Naive B cell (primary cell): ENCODE results near the gene CCNY. TPM values are rescaled to one million over a fixed set of nuclear protein-coding genes. Genes with fewer than 3 reads are reported as not detected.
A peak's percentile ranks its signal among the peaks of the same experiment; 100 is the strongest.
"Not testable (repeated sequence)": the region's sequence is repeated elsewhere in the genome, so short reads cannot be mapped to it uniquely, and the experiment has no call there.

ENCODE experiments used
- ATAC-seq, 2 donors: fragments of 150-1000 bp; cut with Tn5 transposase; 2 replicates each; pipeline ENCODE4 v1.10.0; 2021; ENCODE audit warnings: low read depth in 2 of 2, mild to moderate bottlenecking in 2 of 2, moderate library complexity in 2 of 2
- DNase-seq: peaks from one replicate; pipeline ENCODE4 v3.0.0; 2022
- H3K27ac Mint-ChIP-seq, 6 donors: one replicate each; pipeline ENCODE4 v1.8.0; 2020 to 2022; ENCODE audit warnings: mild to moderate bottlenecking in 6 of 6, mixed read lengths in 6 of 6, moderate library complexity in 5 of 6, inconsistent platforms in 2 of 6
- H3K27me3 Mint-ChIP-seq, 3 donors: one replicate each; pipeline ENCODE4 v1.8.0; 2021 to 2022; ENCODE audit warnings: mixed read lengths in 3 of 3, mild to moderate bottlenecking in 1 of 3
- H3K36me3 Mint-ChIP-seq, 2 donors: one replicate each; pipeline ENCODE4 v1.8.0; 2020 to 2022; ENCODE audit warnings: mixed read lengths in 2 of 2, inconsistent platforms in 1 of 2, mild to moderate bottlenecking in 1 of 2
- H3K4me1 Mint-ChIP-seq, 3 donors: one replicate each; pipeline ENCODE4 v1.8.0; 2020 to 2022; ENCODE audit warnings: mixed read lengths in 3 of 3, inconsistent platforms in 1 of 3, mild to moderate bottlenecking in 1 of 3, moderate library complexity in 1 of 3
- H3K4me3 Mint-ChIP-seq, 8 donors: one replicate each; pipeline ENCODE4 v1.8.0; 2020 to 2022; ENCODE audit warnings: mild to moderate bottlenecking in 8 of 8, mixed read lengths in 8 of 8, moderate library complexity in 8 of 8, inconsistent platforms in 2 of 8
- H3K9me3 Mint-ChIP-seq, 7 donors: one replicate each; pipeline ENCODE4 v1.8.0; 2020 to 2022; ENCODE audit warnings: mixed read lengths in 7 of 7, mild to moderate bottlenecking in 5 of 7, inconsistent platforms in 2 of 7, moderate library complexity in 1 of 7
- polyA plus RNA-seq, 6 donors: library from polyadenylated mRNA; unstranded; fragments of 300-500 nt; fragmentation: Illumina TruSeq; gene quantifications; one replicate each; pipeline ENCODE4 v1.2.3, GENCODE V29; 2021; ENCODE audit warnings: low read depth in 6 of 6

CCNY gene
- polyA plus RNA-seq, 6 donors from 2014 or later = 9.4 to 27.7 (median 13.6) TPM

DNA sequence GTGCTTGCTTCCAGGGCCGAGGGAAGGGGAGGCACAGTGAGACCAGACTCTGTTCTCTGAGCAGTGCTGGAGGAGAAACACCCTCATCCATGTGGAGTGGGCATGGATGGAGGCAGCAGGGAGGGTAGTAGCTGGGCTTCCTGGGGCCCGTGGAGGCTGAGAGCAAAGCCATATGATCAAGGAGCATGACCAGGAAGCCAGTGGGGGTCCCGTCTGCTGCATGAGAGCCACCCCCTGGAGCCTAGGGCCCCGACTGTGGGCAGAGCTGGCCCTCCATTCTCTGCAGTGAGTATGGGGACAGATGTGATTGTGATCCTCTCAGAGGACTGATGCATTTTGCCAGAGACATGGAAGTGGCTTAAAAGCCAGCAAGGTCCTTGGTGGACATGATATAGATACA, 61.6 kb downstream of the CCNY start:
- no peaks in the 10 kb centered on the region for H3K36me3 Mint-ChIP-seq
- peak overlapping the region in 2 of 6 donors; percentile 20 to 40 for H3K27ac Mint-ChIP-seq
- DNase-seq (no peak), ATAC-seq (no peak)
- no peaks in the 10 kb centered on the region for H3K27me3 Mint-ChIP-seq
- H3K4me1 Mint-ChIP-seq = peaks cover 55 to 69% (median 62%) of the 10 kb centered on the region in 3 donors
- peak overlapping the region in 1 of 8 donors; percentile 10 for H3K4me3 Mint-ChIP-seq
- H3K9me3 Mint-ChIP-seq = no peaks in the 10 kb centered on the region

- peak overlapping the region in 2 of 6 donors; percentile 40 to 48 for H3K27ac Mint-ChIP-seq
- H3K4me1 Mint-ChIP-seq = peaks cover 51 to 65% (median 58%) of the 10 kb centered on the region in 3 donors
- H3K4me3 Mint-ChIP-seq = peak overlapping the region in 1 of 8 donors; percentile 10
- no peak for ATAC-seq
- no peaks in the 10 kb centered on the region for H3K9me3 Mint-ChIP-seq
- no peaks in the 10 kb centered on the region for H3K27me3 Mint-ChIP-seq
- H3K36me3 Mint-ChIP-seq = no peaks in the 10 kb centered on the region
- DNase-seq = no peak
These were observed 62.0 kb downstream of the CCNY start for GRCh38 chr10:35398355-35398754.

GRCh38 chr10:35398908-35399307, 62.6 kb downstream of the CCNY start:
- peaks cover 48 to 61% (median 56%) of the 10 kb centered on the region in 3 donors for H3K4me1 Mint-ChIP-seq
- DNase-seq (no peak), ATAC-seq (no peak)
- H3K36me3 Mint-ChIP-seq = no peaks in the 10 kb centered on the region
- no peaks in the 10 kb centered on the region for H3K9me3 Mint-ChIP-seq
- H3K4me3 Mint-ChIP-seq = peak overlapping the region in 4 of 8 donors; percentile 13 to 37 (median 34)
- H3K27ac Mint-ChIP-seq = peak overlapping the region in 4 of 6 donors; percentile 30 to 95 (median 60)
- no peaks in the 10 kb centered on the region for H3K27me3 Mint-ChIP-seq

GRCh38 chr10:35399414-35400009, 63.2 kb downstream of the CCNY start:
- Mint-ChIP-seq H3K36me3 (no peaks in the 10 kb centered on the region), H3K4me1 (peaks cover 48 to 55% (median 54%) of the 10 kb centered on the region in 3 donors), H3K4me3 (peak overlapping the region in 7 of 8 donors; percentile 13 to 66 (median 33)), H3K27me3 (no peaks in the 10 kb centered on the region), H3K9me3 (no peaks in the 10 kb centered on the region), H3K27ac (peak overlapping the region in 5 of 6 donors; percentile 23 to 95 (median 48))
- DNase-seq = no peak
- ATAC-seq = no peak

DNA sequence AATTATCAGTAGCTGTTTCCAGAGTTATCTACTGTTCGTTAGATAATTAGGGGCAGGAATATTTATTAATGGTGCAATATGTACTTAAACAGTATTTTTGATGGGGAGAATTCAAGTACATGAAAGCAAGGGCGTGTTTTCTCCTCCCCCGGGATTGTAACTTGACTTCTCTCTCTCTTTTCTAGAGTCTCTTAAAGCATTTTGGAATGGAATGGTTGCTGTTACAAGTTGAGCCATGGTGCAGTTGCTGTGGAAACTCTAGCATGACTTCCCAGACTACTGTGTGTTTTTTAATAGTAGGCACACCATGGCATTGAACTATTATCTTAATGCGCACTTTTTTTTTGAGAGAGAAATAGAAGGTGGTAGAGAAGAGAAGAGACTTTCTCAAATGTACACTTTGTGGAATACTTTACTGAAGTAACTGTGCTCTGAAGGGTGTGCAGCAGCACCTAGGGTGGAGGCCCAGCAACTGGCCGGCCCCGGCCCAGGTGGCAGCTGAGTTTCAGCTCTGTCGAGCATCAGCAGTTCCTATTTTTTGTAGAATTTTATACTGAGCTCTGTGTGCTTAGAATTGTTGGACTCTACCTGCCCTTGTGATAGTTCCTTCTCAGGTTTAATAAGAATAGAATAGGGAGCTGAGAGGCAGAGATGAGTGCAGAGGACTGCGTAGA, 64.4 kb downstream of the CCNY start:
- H3K27me3 Mint-ChIP-seq = no peaks in the 10 kb centered on the region
- H3K4me3 Mint-ChIP-seq = peak overlapping the region in 1 of 8 donors; percentile 18
- ATAC-seq (peak; percentile 91), DNase-seq (peak; percentile 25)
- no peaks in the 10 kb centered on the region for H3K36me3 Mint-ChIP-seq
- H3K4me1 Mint-ChIP-seq = peaks cover 40 to 44% (median 43%) of the 10 kb centered on the region in 3 donors
- H3K27ac Mint-ChIP-seq = peak overlapping the region in 2 of 6 donors; percentile 14 to 15
- no peaks in the 10 kb centered on the region for H3K9me3 Mint-ChIP-seq

- H3K36me3 Mint-ChIP-seq, H3K4me3 Mint-ChIP-seq, H3K9me3 Mint-ChIP-seq, H3K27ac Mint-ChIP-seq, ATAC-seq, H3K27me3 Mint-ChIP-seq, DNase-seq: not testable (repeated sequence)
- peaks cover 32 to 34% (median 32%) of the 10 kb centered on the region in 3 donors for H3K4me1 Mint-ChIP-seq
These were observed 67.2 kb downstream of the CCNY start for GRCh38 chr10:35403491-35403890.

DNA sequence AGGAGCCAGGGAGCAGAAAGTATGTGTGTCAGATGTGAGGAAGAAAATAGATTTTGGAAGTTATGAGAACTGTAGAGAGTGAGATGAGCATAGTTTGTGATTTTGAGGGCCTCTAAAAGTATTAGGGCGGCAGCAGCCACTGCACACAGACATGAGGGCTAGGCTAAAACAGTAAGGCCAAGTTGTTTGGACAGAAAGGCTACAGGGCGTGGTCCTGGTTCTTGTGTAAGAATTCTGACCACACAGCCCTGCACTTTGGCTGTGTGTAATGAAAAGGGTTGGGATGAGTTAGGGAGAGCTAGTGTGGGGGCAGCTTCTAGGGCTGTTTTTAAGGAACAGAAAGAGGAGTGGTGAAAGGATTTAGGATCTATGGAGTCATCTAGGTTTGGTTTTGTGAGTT, 67.8 kb downstream of the CCNY start:
- not testable (repeated sequence) for ATAC-seq, DNase-seq, H3K27ac Mint-ChIP-seq, H3K4me3 Mint-ChIP-seq, H3K36me3 Mint-ChIP-seq, H3K9me3 Mint-ChIP-seq, H3K27me3 Mint-ChIP-seq
- peaks cover 29 to 34% (median 30%) of the 10 kb centered on the region in 3 donors for H3K4me1 Mint-ChIP-seq

GRCh38 chr10:35406003-35406630, 69.8 kb downstream of the CCNY start:
- ATAC-seq, H3K27me3 Mint-ChIP-seq, H3K27ac Mint-ChIP-seq, H3K9me3 Mint-ChIP-seq, H3K36me3 Mint-ChIP-seq, H3K4me3 Mint-ChIP-seq, DNase-seq: not testable (repeated sequence)
- peaks cover 36 to 41% (median 38%) of the 10 kb centered on the region in 3 donors for H3K4me1 Mint-ChIP-seq

DNA sequence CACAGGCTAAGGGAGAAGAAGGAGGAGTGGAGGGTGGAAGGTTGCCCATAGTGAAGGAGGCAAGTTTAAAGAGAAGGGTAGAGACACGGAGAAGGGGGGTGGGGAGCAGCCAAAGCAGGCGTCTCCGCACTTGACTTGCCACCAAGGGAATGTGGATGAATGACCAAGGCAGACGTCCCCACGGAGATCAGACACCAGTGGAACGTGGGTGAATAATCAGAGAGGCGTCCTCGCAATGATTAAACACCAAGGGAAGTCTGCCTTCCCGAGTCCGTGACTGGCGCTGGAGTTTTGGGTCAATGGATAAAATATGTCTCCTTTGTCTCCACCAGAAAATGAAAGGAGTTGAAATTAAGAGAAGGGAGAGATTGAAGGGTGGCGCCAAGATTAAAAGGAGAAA, 71.4 kb downstream of the CCNY start:
- not testable (repeated sequence) for H3K27me3 Mint-ChIP-seq, H3K36me3 Mint-ChIP-seq, ATAC-seq, DNase-seq, H3K4me3 Mint-ChIP-seq, H3K9me3 Mint-ChIP-seq
- H3K4me1 Mint-ChIP-seq = peaks cover 36 to 42% (median 38%) of the 10 kb centered on the region in 3 donors
- H3K27ac Mint-ChIP-seq = peak overlapping the region in 4 of 6 donors; percentile 10 to 56 (median 45)

DNA sequence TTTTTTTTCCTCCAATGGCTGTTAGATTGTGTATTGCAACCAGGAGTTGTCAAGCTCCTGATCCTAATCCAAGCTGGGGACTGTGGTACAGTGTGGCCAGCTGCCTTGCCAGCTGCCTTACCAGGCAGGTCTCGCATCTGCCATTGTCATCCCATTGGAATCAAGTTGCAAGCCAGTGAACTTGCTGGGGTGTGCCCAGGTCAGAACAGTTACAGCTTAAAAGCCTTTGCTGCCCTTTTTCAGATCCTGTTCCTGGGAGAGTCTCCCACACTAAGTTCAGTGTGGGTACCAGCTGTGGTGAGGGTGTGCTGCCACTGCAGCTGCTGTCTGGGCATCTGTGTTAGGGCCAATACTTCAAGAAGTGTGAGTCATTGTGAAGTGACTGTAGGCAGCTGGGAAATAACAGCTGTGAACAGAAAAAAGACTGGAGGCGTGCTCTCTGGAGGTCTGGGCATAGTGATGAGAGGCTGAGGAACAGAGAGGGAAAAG, 72.8 kb downstream of the CCNY start:
- no peaks in the 10 kb centered on the region for H3K27me3 Mint-ChIP-seq
- H3K4me1 Mint-ChIP-seq = peaks cover 37 to 44% (median 40%) of the 10 kb centered on the region in 3 donors
- H3K9me3 Mint-ChIP-seq = no peaks in the 10 kb centered on the region
- no peaks in the 10 kb centered on the region for H3K36me3 Mint-ChIP-seq
- H3K4me3 Mint-ChIP-seq = no peak overlapping the region
- ATAC-seq (no peak), DNase-seq (no peak)
- H3K27ac Mint-ChIP-seq = peak overlapping the region in 5 of 6 donors; percentile 3 to 79 (median 43)

DNA sequence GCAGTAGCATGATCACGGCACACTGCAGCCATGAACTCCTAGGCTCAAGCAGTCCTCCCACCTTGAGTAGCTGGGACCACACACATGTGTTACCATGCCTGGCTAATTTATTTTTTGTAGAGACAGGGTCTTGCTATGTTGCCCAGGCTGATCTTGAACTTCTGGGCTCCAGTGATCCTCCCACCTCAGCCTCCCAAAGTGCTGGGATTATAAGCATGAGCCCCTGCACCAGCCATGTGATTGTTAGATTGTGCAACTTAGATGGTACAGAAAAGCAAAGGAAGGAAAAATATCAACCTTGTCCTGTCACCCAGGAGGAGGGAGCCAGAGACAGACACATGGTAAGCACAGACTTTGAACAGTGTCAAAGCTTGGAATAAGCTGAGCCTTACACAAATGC, 73.5 kb downstream of the CCNY start:
- no peak for DNase-seq

DNA sequence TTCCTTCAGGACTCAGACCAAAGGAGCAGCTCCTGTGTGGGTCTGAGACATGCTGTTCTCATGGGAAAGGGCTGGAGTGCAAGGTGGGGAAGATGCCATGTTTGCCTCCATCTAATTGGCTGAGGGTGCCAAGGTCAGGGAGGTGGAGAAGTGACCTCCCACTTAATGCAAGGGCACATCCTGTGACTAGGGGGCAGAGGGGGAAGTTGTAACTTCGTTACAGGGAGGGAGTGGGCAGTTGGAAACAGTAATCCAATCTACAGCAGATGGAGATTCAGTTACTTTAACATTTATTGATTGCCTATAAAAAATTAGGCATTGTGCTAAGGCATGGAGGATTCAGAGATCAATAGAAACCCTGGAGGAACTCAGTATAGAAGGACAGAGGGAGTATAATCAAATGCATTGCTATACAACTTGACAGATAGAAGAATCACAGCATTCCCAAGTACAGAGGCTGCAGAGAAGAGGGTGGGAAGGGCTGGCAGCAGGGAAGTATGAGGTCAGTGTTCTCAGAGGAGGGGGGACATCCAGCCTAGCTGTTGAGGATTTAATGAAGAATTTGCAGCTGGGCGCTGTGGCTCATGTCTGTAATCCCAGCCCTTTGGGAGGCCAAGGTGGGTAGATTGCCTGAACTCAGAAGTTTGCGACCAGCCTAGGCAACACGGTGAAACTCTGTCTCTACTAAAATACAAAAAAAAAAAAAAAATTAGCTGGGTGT, 75.9 kb downstream of the CCNY start:
- H3K9me3 Mint-ChIP-seq = no peaks in the 10 kb centered on the region
- no peak overlapping the region for H3K4me3 Mint-ChIP-seq
- DNase-seq (no peak), ATAC-seq (no peak)
- peaks cover 60 to 70% (median 67%) of the 10 kb centered on the region in 3 donors for H3K4me1 Mint-ChIP-seq
- no peaks in the 10 kb centered on the region for H3K27me3 Mint-ChIP-seq
- no peak overlapping the region for H3K27ac Mint-ChIP-seq
- H3K36me3 Mint-ChIP-seq = no peaks in the 10 kb centered on the region

More for the DNA sequence above, 73.5 kb downstream of the CCNY start:
- no peaks in the 10 kb centered on the region for H3K27me3 Mint-ChIP-seq
- no peak overlapping the region for H3K4me3 Mint-ChIP-seq
- H3K27ac Mint-ChIP-seq = peak overlapping the region in 2 of 6 donors; percentile 3 to 22
- no peaks in the 10 kb centered on the region for H3K36me3 Mint-ChIP-seq
- no peaks in the 10 kb centered on the region for H3K9me3 Mint-ChIP-seq
- H3K4me1 Mint-ChIP-seq = peaks cover 44 to 51% (median 47%) of the 10 kb centered on the region in 3 donors
- no peak for ATAC-seq

DNA sequence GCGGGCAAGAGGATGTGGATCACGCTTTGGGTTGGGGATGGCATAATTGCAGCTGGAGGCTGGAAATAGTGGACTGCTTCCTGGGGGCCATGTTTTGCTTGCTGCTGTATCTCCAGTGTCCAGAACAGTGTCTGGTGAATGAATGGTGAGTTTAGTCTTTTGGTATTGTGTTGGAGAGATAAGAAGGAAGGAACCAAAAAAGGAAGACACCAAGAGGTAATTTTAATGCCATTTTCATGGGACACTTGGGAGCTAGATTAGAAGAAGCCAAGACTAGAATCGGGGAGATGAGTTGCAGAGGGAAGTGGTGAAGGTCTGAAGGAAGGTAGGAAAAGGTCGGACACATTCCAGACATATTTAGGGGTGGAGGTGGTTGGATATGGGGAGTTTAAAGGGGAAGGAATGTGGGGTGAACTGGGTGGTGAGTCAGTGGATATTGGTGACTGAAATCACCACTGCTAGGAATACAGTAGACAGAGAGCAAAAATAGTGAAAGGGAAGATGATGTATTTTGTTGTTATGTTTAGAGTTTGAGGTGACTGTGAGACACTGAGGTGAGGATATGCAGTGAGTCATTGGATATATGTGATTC, 76.7 kb downstream of the CCNY start:
- no peak overlapping the region for H3K27ac Mint-ChIP-seq
- H3K4me1 Mint-ChIP-seq = peaks cover 55 to 68% (median 67%) of the 10 kb centered on the region in 3 donors
- H3K27me3 Mint-ChIP-seq = no peaks in the 10 kb centered on the region
- H3K9me3 Mint-ChIP-seq = no peaks in the 10 kb centered on the region
- H3K4me3 Mint-ChIP-seq = no peak overlapping the region
- H3K36me3 Mint-ChIP-seq = no peaks in the 10 kb centered on the region
- no peak for DNase-seq
- no peak for ATAC-seq
